HG02852 (cell line): ENCODE data around the gene DNAH9.
"Not testable (repeated sequence)": the region's sequence is repeated elsewhere in the genome, so short reads cannot be mapped to it uniquely, and the experiment has no call there.

Experiments used
- ATAC-seq: cut with Tn5 transposase; IDR thresholded peaks from one replicate; pipeline ENCODE4 v1.9.1; 2021; ENCODE audit warnings: mild to moderate bottlenecking, moderate library complexity; ENCODE audit not compliant: unreplicated experiment

DNAH9 gene

GRCh38 chr17:11899537-11899942 is 301.3 kb downstream of the DNAH9 start:
- no peak for ATAC-seq

DNA sequence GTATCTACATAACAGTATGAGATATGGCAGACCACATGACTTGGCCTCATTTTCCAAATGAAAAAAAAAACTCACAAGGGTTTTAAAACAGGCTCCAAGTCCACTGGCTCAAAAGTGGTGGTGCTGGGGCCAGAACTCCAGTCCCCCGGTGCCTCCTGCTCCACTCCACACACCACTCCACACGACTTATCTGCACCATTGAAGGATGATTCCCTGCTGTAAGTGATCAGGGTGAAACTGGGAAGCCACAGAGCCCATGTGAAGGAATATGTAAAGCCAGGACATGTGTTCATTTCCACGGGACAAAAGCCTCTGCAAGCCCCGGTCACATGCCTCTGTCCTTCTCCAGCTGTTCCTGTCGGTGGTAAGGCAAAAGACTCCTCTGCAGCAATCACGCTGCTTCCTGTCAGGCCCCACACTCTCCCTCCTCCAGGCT is 301.8 kb downstream of the DNAH9 start:
- no peak for ATAC-seq

GRCh38 chr17:11900655-11901054 is 302.4 kb downstream of the DNAH9 start:
- ATAC-seq, result no peak

DNA sequence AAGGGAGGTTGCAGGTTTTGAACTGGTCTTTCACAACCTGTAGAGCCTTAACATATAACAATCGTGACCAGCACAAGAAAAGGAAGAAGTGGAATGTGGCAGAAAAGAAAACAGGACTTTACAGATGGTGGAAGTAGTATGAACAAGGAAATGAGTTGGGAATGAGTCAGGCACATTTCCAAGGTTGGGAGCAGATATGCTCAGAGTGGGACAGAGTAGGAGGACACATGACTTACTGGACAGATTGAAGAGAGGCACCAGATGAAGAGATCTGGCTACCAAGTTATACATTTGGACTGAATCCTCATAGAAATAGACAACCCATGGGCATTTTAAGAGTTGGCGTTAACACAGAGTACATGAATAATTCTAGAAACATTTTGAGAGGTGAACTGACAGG is 303.7 kb downstream of the DNAH9 start:
- ATAC-seq, result no peak

GRCh38 chr17:11908711-11909146 is 310.5 kb downstream of the DNAH9 start:
- ATAC-seq, result no peak

DNA sequence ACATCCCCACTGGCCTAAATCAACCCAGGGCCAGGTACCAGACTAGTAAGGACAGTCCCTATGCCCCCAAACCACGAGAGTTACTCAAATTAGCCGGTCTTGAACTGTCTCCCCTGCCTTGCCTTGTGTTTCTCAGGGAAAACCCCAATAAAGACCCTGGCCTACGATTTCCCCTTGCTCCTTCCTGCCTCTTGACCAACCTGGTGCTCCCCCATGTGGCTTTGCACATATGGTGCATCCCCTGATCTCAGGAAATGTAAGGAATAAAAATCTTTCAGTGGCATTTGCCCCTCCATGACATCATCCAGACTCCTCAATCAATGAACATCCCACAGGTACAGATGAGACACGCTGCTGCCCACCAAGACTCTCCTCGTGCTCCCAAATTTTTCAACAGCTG is 311.1 kb downstream of the DNAH9 start:
- ATAC-seq, result no peak

DNA sequence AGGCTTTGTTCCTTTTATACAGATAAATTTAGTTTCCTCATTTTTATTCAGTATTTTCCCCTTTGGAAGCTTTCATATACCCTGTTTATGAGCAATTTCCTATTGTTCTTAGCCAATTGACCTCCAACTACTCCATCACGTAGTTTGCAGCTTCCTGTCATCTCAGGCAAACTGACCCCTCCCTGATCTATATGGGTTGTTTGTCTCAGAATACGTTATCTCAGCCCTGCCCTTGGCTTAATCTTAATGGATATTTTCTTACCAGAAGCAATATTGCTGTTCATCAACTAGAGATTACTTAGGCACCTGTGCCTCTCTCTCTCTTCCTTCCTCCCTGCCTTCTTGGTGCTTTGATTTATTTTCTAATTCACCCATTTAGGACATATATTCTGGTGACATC is 317.8 kb downstream of the DNAH9 start:
- ATAC-seq, result no peak

GRCh38 chr17:11917415-11917814 is 319.1 kb downstream of the DNAH9 start:
- ATAC-seq, result no peak

- ATAC-seq, result no peak
Measured at GRCh38 chr17:11921296-11921695, 323.0 kb downstream of the DNAH9 start.

GRCh38 chr17:11922638-11923037 is 324.4 kb downstream of the DNAH9 start:
- ATAC-seq, result no peak

- no peak for ATAC-seq
Measured at GRCh38 chr17:11924076-11924475, 325.8 kb downstream of the DNAH9 start.

- no peak for ATAC-seq
Measured at GRCh38 chr17:11925262-11926021, 327.2 kb downstream of the DNAH9 start.

DNA sequence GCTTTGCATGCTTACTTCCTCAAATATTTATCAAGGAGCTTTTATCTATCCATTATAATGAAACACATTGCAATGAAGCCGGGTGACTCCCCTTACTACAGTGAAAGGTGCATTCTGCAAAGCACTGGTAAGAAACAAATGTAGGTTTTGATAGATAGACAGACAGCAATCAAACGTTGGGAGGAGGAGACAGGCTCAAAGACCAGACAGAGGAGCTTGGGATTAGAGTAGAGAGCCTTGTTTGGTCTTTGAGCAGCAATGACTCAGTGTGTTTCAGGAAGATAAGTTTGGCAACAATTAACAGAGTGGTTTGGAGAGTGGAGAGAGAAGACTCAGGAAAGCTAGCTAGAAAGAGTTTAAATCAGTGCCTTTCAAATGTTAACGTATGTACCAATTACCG is 330.2 kb downstream of the DNAH9 start:
- ATAC-seq, result no peak

- ATAC-seq, result no peak
Measured at GRCh38 chr17:11932337-11932898, 334.1 kb downstream of the DNAH9 start.

DNA sequence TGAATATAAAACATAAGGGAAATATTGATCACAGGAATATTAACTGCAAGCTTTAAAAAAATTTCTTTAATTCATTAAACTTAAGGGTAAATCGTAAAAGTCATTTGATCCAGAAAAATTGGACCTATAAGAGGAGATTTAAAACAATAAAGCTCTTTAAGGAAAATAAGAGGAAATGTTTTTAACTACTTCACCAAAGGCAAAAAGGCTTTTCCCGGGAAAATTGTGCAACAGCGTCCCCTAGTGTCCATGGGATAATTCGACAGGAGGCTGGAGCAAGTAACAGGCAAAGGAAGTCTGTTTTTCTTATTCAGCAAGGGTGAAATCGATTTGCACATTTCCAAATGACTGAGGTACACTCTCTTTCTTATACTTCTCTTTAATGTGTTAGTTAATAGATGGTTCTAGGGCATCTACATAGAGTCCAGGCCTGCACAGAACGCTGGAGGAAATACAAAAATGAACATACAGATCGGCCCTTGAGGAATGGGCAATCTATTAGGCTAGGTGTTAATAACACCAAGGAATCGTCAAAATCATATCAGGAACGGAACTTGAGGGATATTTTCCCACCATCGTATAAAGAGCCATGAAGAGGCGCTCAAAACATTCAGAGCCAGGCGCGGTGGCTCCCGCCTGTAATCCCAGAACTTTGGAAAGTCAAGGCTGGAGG is 337.6 kb downstream of the DNAH9 start:
- no peak for ATAC-seq

- no peak for ATAC-seq
Measured at GRCh38 chr17:11940904-11941303, 342.6 kb downstream of the DNAH9 start.

- not testable (repeated sequence) for ATAC-seq
Measured at GRCh38 chr17:11943086-11943485, 344.8 kb downstream of the DNAH9 start.

- no peak for ATAC-seq
Measured at GRCh38 chr17:11943759-11944347, 345.6 kb downstream of the DNAH9 start.

DNA sequence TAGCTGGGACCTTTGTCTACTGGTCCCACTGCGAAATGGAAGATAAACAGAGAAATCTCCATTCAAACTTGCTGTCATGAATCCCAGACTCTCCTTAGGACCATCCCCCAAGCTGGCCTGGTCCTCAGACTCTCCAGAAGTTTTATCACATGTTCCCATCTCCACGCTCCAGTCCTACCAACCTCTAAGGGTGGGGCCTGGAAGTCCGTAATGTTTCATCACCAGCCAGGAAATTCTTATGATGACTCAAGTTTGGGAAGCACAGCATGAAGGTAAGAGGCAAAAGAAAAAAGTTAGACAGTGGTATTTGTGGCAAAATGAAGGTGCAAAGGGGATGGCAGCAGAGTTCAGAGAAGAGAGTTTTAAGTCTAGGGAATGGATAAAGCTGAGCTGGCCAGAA is 346.3 kb downstream of the DNAH9 start:
- ATAC-seq, result no peak

DNA sequence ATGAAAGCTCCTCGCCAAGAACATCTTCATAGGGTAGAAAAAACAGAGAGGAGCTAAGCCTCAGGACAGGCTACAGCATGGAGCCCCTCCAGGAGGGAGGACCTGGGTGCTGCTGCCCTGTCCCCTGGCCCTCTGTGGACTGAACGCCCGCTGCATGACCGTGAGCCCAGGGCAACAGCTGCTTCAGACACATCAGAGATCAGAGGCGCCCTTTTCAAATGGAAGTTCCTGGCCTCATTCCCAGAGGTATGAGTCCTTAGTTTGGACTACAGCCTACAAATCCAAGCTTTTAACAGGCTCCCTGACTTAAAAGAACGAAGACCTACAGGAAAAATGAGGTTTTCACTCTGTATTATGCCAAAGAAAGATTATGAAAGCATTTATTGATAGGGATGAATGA is 350.5 kb downstream of the DNAH9 start:
- no peak for ATAC-seq

DNA sequence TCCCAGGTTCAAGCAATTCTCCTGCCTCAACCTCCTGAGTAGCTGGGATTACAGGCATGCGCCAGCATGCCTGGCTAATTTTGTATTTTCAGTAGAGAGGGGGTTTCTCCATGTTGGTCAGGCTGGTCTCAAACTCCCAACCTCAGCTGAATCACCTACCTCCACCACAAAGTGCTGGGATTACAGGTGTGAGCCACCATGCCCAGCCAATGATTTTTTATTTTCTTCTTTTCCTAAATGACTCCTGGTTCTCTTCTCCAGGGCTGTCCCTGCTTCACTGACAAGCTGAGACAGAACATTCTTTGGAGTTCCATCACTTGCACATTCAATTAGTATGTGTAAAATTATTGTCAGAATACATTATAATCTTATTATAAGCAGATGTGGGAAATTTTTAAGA is 351.3 kb downstream of the DNAH9 start:
- not testable (repeated sequence) for ATAC-seq
